GM12878 (cell line): ENCODE results near the gene KCTD8. TPM values are rescaled to one million over a fixed set of nuclear protein-coding genes. Genes with fewer than 3 reads are reported as not detected.

Experiments used
- ATAC-seq: fragments of 200-7000 bp; cut with Tn5 transposase; 3 replicates; pipeline ENCODE4 v1.9.1; 2020; ENCODE audit warnings: mild to moderate bottlenecking, moderate library complexity
- BruUV-seq: library from RNA; stranded (reverse); fragments of 400-500 nt; replicated peaks from 2 replicates; lab custom pipeline; 2021; lab: Mats Ljungman, UMichigan
- CTCF ChIA-PET: fragments of 300-600 bp; sonication (Branson Sonifier 250); formaldehyde crosslinking; extraction: SDS; loops from one replicate; lab custom pipeline; 2021; ENCODE audit warnings: inconsistent platforms; lab: Yijun Ruan, JAX
- POLR2A ChIA-PET: fragments of 350-600 bp; formaldehyde crosslinking; extraction: SDS; loops from one replicate; lab custom pipeline; 2021; ENCODE audit warnings: inconsistent platforms; lab: Charles Lee
- RAD21 ChIA-PET: fragments of 300-600 bp; sonication (Branson Sonifier 250); formaldehyde crosslinking; loops from one replicate; lab custom pipeline; 2023; ENCODE audit warnings: antibody characterized with exemption; ENCODE audit not compliant: unreplicated experiment; lab: Charles Lee
- SMC1A ChIA-PET: fragments of 300-600 bp; sonication (Branson Sonifier 250); formaldehyde crosslinking; loops from one replicate; lab custom pipeline; 2023; ENCODE audit not compliant: unreplicated experiment, uncharacterized antibody; lab: Charles Lee
- DNase-seq: peaks from one replicate; pipeline ENCODE4 v3.0.0-alpha.2; 2011; ENCODE audit warnings: low read depth, low spot score
- FAIRE-seq: peaks from 3 replicates; lab custom pipeline; 2011; peaks lifted over from hg19 to GRCh38; lab: Jason Lieb, UNC
- H2AFZ ChIP-seq: 2 replicates; pipeline ENCODE4 v1.6.0; 2011; ENCODE audit warnings: low read depth, low read length, control low read depth; ENCODE audit not compliant: control insufficient read depth
- H3K27ac ChIP-seq: 2 replicates; pipeline ENCODE4 v1.5.1; 2011; ENCODE audit warnings: control low read depth; ENCODE audit not compliant: control insufficient read depth, insufficient read depth
- H3K27me3 ChIP-seq, 2 experiments: replicated peaks in 1 of 2; 2 replicates each; pipeline versions ENCODE4 v1.6.0 to v1.6.1; 2011; ENCODE audit warnings: low read length in 1 of 2; ENCODE audit not compliant: control insufficient read depth in 2 of 2, insufficient read depth in 2 of 2
- H3K36me3 ChIP-seq, 2 experiments: 2 replicates each; pipeline ENCODE4 v1.5.1; 2011; ENCODE audit warnings: low read length in 1 of 2; ENCODE audit not compliant: control insufficient read depth in 2 of 2, insufficient read depth in 2 of 2
- H3K4me1 ChIP-seq: 2 replicates; pipeline ENCODE4 v1.6.1; 2011; ENCODE audit warnings: mild to moderate bottlenecking, low read length, moderate library complexity, mixed read lengths; ENCODE audit not compliant: control insufficient read depth, insufficient read depth
- H3K4me2 ChIP-seq: 2 replicates; pipeline ENCODE4 v1.6.0; 2011; ENCODE audit warnings: control low read depth; ENCODE audit not compliant: control insufficient read depth, insufficient read depth
- H3K4me3 ChIP-seq: fragments of 200-600 bp; sonication (generic); 2 replicates; pipeline ENCODE4 v1.5.1; 2016
- H3K79me2 ChIP-seq: 2 replicates; pipeline ENCODE4 v1.6.0; 2011; ENCODE audit warnings: low read length; ENCODE audit not compliant: control insufficient read depth, insufficient read depth
- H3K9ac ChIP-seq: 2 replicates; pipeline ENCODE4 v1.8.0; 2011; ENCODE audit warnings: low read length, control low read depth, mixed read lengths; ENCODE audit not compliant: control insufficient read depth, insufficient read depth
- H3K9me3 ChIP-seq: replicated peaks from 3 replicates; pipeline ENCODE4 v1.5.1; 2011; ENCODE audit warnings: mild to moderate bottlenecking, low read length; ENCODE audit not compliant: control insufficient read depth, insufficient read depth
- H4K20me1 ChIP-seq: 2 replicates; pipeline ENCODE4 v1.6.0; 2011; ENCODE audit not compliant: control insufficient read depth, insufficient read depth
- EP300 ChIP-seq, 2 experiments: fragments of 150-350 bp in 1 of 2; IDR thresholded peaks; 2 replicates each; pipeline ENCODE4 v1.6.1; 2011 to 2012; ENCODE audit warnings: low read depth in 2 of 2, low read length in 2 of 2, borderline replicate concordance in 1 of 2, improper control_type of control experiment in 1 of 2, inconsistent platforms in 1 of 2; ENCODE audit not compliant: control insufficient read depth in 1 of 2
- GABPA ChIP-seq: IDR thresholded peaks from 2 replicates; pipeline ENCODE4 v1.6.1; 2014; ENCODE audit warnings: antibody characterized with exemption, low read depth, mild to moderate bottlenecking, inconsistent platforms
- NFYB ChIP-seq: IDR thresholded peaks from 2 replicates; pipeline ENCODE4 v1.6.1; 2011; ENCODE audit warnings: low read depth, mild to moderate bottlenecking, low read length, improper control_type of control experiment, moderate library complexity; ENCODE audit not compliant: insufficient read depth
- POLR2AphosphoS5 ChIP-seq: IDR thresholded peaks from 2 replicates; pipeline ENCODE4 v1.6.1; 2011; ENCODE audit warnings: mild to moderate bottlenecking, low read length, inconsistent platforms
- SIN3A ChIP-seq: IDR thresholded peaks from 2 replicates; pipeline ENCODE4 v1.6.1; 2012; ENCODE audit warnings: low read depth, low read length, improper control_type of control experiment
- WRNIP1 ChIP-seq: IDR thresholded peaks from 2 replicates; pipeline ENCODE4 v1.6.1; 2011; ENCODE audit warnings: low read depth, low read length, improper control_type of control experiment, borderline replicate concordance
- ZNF274 ChIP-seq: IDR thresholded peaks from one replicate; pipeline ENCODE4 v1.8.0; 2011; ENCODE audit not compliant: insufficient read length, insufficient read depth
- ZNF622 ChIP-seq: fragments of 450-650 bp; IDR thresholded peaks from 2 replicates; pipeline ENCODE4 v1.6.1; 2017; ENCODE audit warnings: mild to moderate bottlenecking, inconsistent platforms
- whole genome bisulfite sequencing: methylation state at CpG from one replicate; pipeline ENCODE4 v1.1.6; 2016; ENCODE audit warnings: low lambda C conversion rate; ENCODE audit not compliant: insufficient replicate concordance, insufficient coverage; ENCODE audit errors: missing lambda C conversion rate; 5-methylcytosine and 5-hydroxymethylcytosine counted together
- in situ Hi-C: fragments of 300-500 bp; cut with MboI; formaldehyde crosslinking; loops from 9 replicates; pipeline ENCODE4 v1.14.3; 2018; ENCODE audit warnings: mixed read lengths
- intact Hi-C: fragments of 100-400 bp; cut with micrococcal nuclease; formaldehyde crosslinking; loops from one replicate; pipeline ENCODE4 v1.14.2; 2022; ENCODE audit not compliant: unreplicated experiment
- polyA plus RNA-seq, 11 experiments: library from polyadenylated mRNA; depleted of rRNA in 4 of 11; unstranded in 6 of 11; stranded (reverse) in 5 of 11; fragments of >200 nt; fragmentation: Nextera tagmentation in 4 of 11; fragmentation: Illumina TruSeq in 1 of 11; extraction: Ambion mirVana in 4 of 11; extraction: Trizol in 1 of 11; gene quantifications; 1 replicate in 1 of 11; 2 replicates in 10 of 11; pipeline versions ENCODE4 v1.2.1 to v1.2.3, GENCODE V29; 2011 to 2016; ENCODE audit warnings: inconsistent platforms in 2 of 11, missing spikeins in 2 of 11, low read depth in 1 of 11
- total RNA-seq, 4 experiments: library from RNA; depleted of rRNA in 3 of 4; stranded (reverse); fragments of >200 nt in 3 of 4; fragmentation: Illumina TruSeq in 1 of 4; extraction: Trizol in 1 of 4; gene quantifications; 2 replicates each; pipeline versions ENCODE4 v1.2.1 to v1.2.3, GENCODE V29; 2013 to 2021
- TF ChIP-seq, protein P1 (sequence below): IDR thresholded peaks from 2 replicates; pipeline ENCODE4 v1.6.1; 2012; ENCODE audit warnings: low read depth, low read length, improper control_type of control experiment
- TF ChIP-seq, protein P2 (sequence below): IDR thresholded peaks from 2 replicates; pipeline ENCODE4 v1.6.1; 2012; ENCODE audit warnings: low read depth, low read length, improper control_type of control experiment
- TF ChIP-seq, protein P3 (sequence below): IDR thresholded peaks from 2 replicates; pipeline ENCODE4 v1.6.1; 2012; ENCODE audit warnings: mild to moderate bottlenecking, low read depth, low read length
- TF ChIP-seq, protein P4 (sequence below): fragments of 450-650 bp; conservative IDR thresholded peaks from 2 replicates; pipeline ENCODE4 v1.6.1; 2017; ENCODE audit warnings: mild to moderate bottlenecking, moderate library complexity
- TF ChIP-seq, protein P5 (sequence below): fragments of 450-650 bp; IDR thresholded peaks from 2 replicates; pipeline ENCODE4 v1.6.1; 2017; ENCODE audit warnings: borderline replicate concordance

KCTD8 gene
- total and polyA plus RNA-seq, 10 of the 15 experiments (the other 5 are each of a cell fraction or from before 2014, with no cell fraction given), result 0.06 TPM; not detected in 9

DNA sequence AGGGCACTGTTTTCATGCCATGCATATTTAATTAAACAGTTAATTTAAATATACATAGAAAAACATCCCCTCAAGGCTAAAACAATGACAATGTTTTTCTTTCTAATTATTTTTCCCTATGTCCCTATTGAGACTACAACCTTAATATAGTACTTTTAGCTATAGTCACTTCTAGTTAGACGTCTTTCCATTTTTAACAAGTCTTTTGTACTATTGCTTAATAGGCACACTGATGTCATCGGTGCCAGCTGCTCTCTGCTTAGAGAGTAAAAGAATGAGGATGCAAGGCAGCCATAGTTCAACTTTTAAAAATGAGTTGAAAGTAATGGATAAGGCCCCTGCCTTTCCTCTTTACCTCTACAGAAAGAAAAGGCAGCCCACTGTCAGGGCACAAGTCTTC is 191.1 kb downstream of the KCTD8 start (continued):
- TF ChIP-seq, protein P1, sequence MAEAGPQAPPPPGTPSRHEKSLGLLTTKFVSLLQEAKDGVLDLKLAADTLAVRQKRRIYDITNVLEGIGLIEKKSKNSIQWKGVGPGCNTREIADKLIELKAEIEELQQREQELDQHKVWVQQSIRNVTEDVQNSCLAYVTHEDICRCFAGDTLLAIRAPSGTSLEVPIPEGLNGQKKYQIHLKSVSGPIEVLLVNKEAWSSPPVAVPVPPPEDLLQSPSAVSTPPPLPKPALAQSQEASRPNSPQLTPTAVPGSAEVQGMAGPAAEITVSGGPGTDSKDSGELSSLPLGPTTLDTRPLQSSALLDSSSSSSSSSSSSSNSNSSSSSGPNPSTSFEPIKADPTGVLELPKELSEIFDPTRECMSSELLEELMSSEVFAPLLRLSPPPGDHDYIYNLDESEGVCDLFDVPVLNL, result no peak
- TF ChIP-seq NFYB, result no peak

DNA sequence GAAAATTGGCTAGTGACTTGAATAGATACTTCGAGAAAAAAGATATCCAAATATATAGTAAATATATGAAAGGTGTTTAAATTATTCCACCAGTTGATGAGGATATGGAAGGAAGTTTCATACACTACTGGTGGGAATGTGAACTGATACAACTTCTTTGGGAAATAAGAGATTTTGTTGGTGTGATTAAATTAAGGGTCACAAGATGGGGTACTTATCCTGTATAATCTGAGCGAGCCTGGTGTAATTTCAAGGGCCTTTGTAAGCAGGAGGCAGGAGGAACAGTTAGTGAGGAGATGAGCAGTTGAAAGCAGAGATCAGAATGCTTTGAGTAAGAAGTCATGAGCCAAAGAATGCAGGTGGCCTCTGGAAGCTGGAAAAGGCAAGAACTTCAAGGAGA is 192.2 kb downstream of the KCTD8 start:
- H3K79me2 ChIP-seq, result no peaks in the 10 kb centered on the region
- H3K9me3 ChIP-seq, result no peaks in the 10 kb centered on the region
- no peaks in the 10 kb centered on the region for H3K27me3 ChIP-seq
- intact Hi-C loops (no loop called here), in situ Hi-C loops (no loop called here)
- TF ChIP-seq ZNF274, result no peak
- no peak for TF ChIP-seq ZNF622
- TF ChIP-seq, protein P2, sequence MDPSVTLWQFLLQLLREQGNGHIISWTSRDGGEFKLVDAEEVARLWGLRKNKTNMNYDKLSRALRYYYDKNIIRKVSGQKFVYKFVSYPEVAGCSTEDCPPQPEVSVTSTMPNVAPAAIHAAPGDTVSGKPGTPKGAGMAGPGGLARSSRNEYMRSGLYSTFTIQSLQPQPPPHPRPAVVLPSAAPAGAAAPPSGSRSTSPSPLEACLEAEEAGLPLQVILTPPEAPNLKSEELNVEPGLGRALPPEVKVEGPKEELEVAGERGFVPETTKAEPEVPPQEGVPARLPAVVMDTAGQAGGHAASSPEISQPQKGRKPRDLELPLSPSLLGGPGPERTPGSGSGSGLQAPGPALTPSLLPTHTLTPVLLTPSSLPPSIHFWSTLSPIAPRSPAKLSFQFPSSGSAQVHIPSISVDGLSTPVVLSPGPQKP, result no peak
- TF ChIP-seq, protein P3, sequence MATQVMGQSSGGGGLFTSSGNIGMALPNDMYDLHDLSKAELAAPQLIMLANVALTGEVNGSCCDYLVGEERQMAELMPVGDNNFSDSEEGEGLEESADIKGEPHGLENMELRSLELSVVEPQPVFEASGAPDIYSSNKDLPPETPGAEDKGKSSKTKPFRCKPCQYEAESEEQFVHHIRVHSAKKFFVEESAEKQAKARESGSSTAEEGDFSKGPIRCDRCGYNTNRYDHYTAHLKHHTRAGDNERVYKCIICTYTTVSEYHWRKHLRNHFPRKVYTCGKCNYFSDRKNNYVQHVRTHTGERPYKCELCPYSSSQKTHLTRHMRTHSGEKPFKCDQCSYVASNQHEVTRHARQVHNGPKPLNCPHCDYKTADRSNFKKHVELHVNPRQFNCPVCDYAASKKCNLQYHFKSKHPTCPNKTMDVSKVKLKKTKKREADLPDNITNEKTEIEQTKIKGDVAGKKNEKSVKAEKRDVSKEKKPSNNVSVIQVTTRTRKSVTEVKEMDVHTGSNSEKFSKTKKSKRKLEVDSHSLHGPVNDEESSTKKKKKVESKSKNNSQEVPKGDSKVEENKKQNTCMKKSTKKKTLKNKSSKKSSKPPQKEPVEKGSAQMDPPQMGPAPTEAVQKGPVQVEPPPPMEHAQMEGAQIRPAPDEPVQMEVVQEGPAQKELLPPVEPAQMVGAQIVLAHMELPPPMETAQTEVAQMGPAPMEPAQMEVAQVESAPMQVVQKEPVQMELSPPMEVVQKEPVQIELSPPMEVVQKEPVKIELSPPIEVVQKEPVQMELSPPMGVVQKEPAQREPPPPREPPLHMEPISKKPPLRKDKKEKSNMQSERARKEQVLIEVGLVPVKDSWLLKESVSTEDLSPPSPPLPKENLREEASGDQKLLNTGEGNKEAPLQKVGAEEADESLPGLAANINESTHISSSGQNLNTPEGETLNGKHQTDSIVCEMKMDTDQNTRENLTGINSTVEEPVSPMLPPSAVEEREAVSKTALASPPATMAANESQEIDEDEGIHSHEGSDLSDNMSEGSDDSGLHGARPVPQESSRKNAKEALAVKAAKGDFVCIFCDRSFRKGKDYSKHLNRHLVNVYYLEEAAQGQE, result no peak
- TF ChIP-seq POLR2AphosphoS5, result no peak
- no peak for TF ChIP-seq GABPA
- TF ChIP-seq EP300 (IDR thresholded peaks at IDR 0.05; ENCODE audit: borderline replicate concordance in 1 of 2, control insufficient read depth in 1 of 2, low read depth in 2 of 2, low read length in 2 of 2), result no peak
- TF ChIP-seq WRNIP1, result no peak
- no peak for TF ChIP-seq SIN3A
- TF ChIP-seq, protein P4, sequence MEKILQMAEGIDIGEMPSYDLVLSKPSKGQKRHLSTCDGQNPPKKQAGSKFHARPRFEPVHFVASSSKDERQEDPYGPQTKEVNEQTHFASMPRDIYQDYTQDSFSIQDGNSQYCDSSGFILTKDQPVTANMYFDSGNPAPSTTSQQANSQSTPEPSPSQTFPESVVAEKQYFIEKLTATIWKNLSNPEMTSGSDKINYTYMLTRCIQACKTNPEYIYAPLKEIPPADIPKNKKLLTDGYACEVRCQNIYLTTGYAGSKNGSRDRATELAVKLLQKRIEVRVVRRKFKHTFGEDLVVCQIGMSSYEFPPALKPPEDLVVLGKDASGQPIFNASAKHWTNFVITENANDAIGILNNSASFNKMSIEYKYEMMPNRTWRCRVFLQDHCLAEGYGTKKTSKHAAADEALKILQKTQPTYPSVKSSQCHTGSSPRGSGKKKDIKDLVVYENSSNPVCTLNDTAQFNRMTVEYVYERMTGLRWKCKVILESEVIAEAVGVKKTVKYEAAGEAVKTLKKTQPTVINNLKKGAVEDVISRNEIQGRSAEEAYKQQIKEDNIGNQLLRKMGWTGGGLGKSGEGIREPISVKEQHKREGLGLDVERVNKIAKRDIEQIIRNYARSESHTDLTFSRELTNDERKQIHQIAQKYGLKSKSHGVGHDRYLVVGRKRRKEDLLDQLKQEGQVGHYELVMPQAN, result no peak
- TF ChIP-seq, protein P5, sequence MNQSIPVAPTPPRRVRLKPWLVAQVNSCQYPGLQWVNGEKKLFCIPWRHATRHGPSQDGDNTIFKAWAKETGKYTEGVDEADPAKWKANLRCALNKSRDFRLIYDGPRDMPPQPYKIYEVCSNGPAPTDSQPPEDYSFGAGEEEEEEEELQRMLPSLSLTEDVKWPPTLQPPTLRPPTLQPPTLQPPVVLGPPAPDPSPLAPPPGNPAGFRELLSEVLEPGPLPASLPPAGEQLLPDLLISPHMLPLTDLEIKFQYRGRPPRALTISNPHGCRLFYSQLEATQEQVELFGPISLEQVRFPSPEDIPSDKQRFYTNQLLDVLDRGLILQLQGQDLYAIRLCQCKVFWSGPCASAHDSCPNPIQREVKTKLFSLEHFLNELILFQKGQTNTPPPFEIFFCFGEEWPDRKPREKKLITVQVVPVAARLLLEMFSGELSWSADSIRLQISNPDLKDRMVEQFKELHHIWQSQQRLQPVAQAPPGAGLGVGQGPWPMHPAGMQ, result no peak
- ATAC-seq (no peak), FAIRE-seq (no peak), DNase-seq (no peak)
- ChIA-PET SMC1A (no interaction called here), CTCF (no interaction called here), POLR2A (no interaction called here), RAD21 (no interaction called here)
- no peaks in the 10 kb centered on the region for H4K20me1 ChIP-seq
- BruUV-seq, result no TSS peak
- no peaks in the 10 kb centered on the region for H3K4me1 ChIP-seq
- no peak overlapping the region for H3K4me2 ChIP-seq
- whole genome bisulfite sequencing, result 0% methylated on average over 2 of the region's 2 CpGs
- H2AFZ ChIP-seq, result no peak overlapping the region
- no peaks in the 10 kb centered on the region for H3K36me3 ChIP-seq
- no peak overlapping the region for H3K27ac ChIP-seq
- H3K4me3 ChIP-seq, result no peak overlapping the region
- no peak overlapping the region for H3K9ac ChIP-seq
